CD1c-positive myeloid dendritic cell (primary cell): ENCODE measurements around the gene ASB5.
"Not testable (repeated sequence)": the region's sequence is repeated elsewhere in the genome, so short reads cannot be mapped to it uniquely, and the experiment has no call there.

Experiments
- DNase-seq: peaks from one replicate; pipeline ENCODE4 v3.0.0-alpha.2; 2016; ENCODE audit errors: extremely low spot score

Gene ASB5, protein sequence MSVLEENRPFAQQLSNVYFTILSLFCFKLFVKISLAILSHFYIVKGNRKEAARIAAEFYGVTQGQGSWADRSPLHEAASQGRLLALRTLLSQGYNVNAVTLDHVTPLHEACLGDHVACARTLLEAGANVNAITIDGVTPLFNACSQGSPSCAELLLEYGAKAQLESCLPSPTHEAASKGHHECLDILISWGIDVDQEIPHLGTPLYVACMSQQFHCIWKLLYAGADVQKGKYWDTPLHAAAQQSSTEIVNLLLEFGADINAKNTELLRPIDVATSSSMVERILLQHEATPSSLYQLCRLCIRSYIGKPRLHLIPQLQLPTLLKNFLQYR

DNA sequence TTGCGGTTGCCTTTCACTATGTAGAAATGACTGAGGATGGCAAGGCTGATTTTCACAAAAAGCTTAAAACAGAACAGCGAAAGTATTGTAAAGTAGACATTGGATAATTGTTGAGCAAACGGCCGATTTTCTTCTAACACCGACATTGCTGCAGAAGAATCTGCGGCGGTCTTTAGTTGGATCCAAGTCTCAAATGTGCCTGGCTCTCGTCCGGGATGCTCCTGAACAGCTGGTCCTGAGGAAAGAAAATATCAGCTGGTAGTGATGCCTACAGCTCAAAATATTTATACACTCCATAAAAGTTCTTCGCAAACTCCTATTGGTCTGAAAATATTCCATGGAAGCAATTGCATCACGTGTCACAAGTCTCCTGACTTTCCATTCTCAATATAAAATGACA lies at the start of gene ASB5:
Gene ASB5 (minus strand): TSS at position 260 of the 400 bp plus-strand sequence. CDS start 114 bp downstream, at position 146.
- DNase-seq: no peak

DNA sequence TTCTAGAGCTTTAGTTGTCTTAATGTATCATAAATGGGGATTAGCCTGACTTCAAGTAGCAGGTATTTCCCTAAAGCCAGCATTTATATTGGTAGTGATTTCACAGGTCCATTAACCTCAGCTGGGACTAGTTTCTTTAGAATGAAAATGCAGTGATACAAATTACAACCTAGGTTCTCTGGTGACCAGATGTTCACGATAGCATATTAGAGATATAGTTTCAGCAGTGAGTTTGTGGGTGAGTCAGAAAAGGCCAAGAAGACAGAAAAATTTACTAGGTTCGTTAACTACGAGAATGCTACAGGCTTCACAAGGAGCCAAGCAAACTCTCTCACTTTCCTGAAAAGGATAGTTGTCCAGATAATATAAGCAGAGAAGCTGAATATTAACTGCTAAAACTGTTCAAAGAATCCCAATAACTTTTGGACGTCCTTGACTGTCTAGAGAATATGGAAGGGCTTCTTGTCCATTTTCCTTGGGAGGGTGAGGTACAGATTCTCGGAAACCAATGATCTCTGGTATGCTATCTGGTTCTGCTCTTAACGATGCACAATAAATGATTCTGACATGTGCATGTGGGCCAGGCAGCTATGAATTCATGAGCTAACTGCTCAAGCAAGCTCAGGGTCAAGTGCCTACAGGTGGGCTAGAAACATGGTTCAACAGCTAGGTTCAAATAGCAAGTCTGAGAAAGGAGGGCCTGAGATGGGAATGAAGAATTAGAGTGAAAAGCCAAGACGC lies 44.7 kb upstream of the ASB5 start:
- DNase-seq: no peak

DNA sequence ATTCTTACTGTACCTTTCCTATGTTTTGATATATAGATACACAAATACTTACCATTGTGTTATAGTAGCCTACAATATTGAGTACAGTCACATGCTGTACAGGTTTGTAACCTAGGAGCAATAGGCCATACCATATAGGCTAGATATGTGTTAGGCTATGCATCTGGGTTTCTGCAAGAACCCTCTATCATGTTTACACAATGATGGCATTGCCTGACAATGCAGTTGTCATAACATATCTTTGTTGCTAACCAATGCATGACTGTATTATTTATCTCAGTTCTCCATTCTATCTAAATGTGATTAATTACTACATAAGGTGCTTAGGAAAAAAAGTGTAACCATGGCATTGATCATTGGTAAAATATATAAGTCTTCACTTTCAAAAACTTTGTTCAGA lies 40.8 kb upstream of the ASB5 start:
- peak; percentile 23 for DNase-seq

DNA sequence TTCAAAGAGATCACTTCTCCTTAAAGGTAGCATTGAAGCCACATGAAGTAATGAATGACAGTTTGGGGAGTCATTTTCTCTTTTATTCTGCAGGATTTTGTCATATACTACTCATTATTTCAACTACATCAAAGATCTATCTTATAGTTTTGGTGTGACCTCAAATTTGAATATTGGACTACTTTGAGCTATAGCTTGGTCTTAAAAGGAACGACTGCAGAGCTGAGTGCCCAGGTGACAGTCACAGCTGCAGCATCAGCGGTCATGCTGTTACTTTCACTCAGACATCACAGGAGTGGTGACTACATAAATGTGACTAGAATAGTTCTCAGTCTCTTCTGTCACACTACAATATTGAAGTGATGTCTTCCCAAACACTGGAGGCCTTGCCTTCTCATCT lies 40.0 kb upstream of the ASB5 start:
- no peak for DNase-seq

DNA sequence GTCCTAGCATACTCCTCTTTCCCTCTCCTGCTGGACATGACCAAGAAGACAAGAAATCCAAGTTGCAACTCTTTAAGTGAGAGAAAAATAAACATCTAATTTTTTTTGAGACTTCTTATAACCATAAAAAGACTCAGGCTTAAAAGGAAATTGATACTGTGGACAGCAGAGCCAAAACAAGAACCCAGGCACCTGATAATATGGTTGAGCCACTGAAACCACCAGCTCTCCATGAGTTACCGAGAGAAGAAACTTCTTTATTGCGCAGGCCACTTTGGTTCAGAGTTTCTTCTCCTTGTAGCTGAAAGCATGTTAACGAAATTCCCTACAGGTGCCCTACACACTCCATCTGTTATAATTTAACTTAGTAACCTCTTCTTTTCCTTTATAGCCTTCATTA lies 39.4 kb upstream of the ASB5 start:
- no peak for DNase-seq

DNA sequence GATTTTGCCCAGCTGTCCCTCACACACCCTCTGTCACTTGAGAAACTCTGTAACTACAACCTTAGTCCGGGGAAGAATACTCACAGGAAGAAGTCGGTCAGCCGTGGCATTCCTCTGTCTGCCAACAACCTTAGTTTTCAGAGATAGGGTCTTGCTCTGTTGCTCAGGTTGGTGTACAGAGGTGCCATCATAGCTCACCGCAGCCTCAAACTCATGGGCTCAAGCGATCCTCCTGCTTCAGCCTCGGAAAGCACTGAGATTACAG lies 38.6 kb upstream of the ASB5 start:
- no peak for DNase-seq

DNA sequence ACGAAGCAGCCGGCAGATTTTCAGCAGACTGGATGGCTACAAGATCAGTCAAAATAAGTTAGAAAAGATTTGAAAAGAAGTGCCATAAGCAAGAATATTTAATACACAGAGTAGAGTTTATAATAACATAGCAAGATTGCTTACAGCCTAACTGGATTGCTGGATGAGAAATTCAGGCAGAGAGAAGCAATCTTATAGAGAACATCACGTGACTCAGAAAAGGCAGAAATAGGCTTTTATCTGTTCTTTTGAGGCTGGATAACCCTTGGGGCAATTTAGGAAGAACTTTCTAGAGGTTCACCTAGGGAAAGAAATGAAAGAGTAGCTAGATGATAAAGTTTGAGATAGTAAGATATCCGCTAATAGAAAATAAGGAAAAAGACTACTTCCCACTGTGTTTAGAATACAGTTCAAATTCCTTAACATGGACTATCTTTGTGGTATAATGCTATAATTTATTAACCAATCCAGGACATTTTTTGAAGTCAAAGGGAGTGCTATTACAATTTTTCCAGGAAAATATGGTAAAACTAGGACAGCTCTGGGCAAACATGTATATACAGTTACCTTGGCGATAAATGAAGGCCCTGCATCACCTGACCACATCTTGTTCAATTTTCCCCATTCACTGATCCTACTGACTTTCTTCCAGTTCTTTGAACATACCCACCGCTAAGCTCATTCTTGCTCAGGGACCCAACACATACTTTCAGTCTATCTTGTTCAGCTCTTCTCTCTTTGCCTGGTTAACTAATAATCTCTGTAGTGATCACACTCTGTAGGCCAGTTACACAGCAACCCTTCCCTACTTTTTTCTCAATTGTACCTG lies 38.0 kb upstream of the ASB5 start:
- DNase-seq: no peak

DNA sequence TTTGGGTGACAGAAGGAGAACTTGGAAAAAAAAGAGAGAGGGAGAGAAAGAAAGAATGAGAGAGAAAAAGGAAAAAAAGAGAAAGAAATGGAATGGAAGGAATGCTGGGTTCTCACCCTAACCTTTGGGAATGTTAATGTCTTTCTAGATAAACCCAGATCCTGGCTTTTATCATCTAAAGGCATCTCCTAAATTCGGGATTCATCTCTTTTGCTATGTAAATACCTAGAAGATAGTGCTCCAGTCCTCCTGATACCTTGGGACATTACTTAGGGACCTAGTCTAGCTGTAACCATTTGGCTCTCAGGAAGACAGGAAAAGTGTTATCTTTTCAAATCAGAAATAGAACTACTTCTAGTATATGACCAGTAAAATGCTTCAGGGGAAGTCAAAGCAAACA lies 34.9 kb upstream of the ASB5 start:
- DNase-seq: no peak

DNA sequence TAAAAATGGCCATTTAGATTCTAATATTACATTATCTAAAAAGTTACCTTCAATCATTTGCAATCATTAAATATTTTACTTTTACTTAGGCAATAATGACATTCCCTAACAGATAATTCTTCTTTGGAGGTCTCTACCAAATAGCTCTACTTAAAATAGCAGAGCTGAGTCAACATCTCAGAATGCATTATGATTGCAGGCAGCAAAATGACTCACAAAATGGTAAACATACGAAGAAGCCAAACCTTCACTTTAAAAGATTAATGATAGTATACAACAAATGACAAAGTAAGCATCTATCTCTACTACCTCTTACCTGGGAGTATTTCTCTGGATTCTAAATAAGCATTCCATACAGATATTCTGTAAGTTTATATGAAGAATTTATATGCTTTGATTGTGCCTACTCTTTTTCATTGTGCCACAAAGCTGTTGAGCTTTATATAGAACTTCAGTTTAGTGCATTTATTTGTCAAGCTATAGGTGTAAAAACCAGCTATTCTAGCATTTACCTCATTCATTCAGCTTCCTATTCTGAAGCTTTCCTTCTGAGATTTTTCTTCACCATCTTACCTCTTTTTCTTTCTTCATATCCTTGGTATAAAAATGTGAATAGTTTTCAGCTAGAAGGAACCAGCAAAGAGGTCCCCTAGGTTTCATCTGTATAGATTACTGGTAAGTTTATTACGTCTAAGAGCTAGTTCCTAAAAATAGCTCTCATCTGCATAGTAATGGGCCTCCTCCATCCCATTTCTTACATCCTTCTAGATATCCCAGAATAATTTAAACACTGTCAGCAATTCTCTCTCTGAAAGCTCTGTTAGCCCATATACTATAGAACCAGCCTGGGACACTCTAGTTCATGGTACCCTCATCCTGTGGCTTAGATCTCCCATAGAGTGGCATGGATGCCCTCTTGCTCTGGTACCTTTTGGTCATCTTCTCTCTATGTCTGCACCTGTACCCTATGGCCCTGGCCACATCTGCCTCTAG lies 33.6 kb upstream of the ASB5 start:
- DNase-seq: no peak

DNA sequence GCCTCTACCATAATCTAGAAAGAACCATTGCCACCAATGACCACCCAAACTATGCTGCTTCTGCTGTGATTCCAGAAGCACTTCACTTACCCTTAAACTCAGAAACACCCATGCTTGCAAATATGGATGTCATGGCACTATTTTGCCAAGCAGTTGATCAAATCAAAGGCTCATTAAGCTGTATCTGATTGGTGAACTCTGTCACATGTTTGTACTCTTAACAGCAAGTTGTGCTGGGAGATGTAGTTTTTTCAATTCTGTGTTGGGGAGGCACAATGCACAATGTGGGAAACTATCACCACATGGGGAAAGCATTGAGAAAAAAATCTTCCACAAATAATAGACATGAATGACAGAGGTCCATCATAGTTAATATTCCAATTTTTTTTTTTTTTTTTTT lies 31.5 kb upstream of the ASB5 start:
- DNase-seq: no peak

DNA sequence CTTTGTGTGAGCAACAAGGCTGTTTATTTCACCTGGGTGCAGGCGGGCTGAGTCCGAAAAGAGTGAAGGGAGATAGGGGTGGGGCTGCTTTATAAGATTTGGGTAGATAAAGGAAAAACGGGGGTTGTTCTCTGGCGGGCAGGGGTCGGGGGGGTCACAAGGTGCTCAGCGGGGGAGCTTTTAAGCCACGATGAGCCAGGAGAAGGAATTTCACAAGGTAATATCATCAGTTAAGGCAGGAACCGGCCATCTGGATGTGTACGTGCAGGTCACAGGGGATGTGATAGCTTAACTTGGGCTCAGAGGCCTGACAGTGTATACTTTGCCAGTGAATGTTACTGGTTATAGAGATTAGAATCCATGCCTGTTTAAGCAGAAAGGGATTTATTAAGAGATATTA lies 31.0 kb upstream of the ASB5 start:
- no peak for DNase-seq

DNA sequence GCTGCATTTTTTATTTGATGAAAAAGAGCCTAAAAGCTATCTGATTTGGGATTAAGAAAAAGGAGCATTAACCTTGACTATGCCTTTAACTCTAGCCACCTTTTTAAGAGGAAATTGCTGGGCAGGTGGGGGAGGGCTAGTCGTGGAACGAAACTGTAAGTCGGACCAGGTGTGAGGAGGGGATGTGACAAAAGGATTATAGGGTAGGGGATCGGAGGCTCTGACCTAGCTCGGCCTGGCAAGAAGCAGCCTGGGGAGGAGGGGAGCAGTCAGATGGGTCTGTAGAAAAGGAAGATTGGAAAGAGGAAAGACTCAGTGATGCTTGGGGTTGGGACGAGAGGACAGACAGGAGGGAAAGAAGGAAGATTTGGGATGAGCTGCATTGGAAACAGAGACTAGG lies 29.6 kb upstream of the ASB5 start:
- DNase-seq: no peak

DNA sequence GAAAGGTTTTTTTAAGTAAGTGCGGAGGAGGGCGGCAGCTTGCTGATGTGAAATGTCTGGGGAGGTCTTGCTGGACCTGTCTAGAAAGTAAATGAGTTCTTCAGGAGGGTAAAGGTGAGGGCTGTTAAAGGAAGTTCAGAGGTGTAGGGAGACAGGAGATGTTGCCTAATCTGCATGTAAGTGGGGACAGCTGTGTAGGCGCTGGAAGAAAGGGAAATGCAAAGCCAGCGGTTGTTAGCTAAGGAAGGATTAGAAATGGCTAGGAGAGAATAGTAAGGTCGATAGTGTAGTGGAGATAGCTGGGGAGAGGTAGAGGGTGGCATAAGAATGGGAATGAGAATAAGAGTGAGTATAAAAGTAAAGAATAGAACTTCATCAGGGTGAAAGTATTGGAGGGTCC lies 26.9 kb upstream of the ASB5 start:
- not testable (repeated sequence) for DNase-seq

DNA sequence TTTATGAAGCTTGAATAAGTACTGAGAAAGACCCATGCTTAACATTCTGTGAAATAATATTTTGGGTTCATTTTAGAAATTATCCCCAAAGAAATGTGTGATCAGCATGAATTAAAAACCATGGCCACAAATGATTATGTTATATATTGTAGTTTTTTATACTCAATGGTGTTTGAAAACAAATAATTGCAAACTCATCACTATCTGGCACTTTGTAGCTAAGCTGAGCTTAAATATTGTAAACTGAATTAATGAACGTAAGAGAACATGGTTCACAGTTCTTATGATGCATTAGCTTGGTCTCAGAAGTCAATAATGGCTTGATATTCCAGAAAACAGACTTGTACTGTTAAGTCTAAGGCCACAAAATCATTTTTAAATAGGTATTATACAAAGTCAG lies 24.6 kb upstream of the ASB5 start:
- no peak for DNase-seq

DNA sequence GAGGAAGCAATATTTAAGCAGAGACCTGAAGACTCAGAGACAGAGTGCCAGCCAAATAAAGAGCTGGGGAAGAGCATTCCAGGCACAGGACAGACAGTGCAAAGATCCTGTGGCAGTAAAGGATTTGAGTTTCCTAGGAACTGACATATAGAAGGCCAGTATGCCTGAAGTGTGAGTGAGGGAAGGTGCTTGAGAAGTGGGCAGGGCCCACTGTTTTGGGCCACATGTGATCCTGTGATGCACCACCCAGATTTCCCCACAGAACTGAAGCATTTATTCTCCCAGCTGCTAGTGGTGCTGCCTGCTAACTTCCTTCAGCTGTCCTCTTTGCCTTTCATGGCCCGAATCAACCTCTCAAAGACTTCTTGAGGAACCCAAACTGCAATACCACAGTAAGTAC lies 23.9 kb upstream of the ASB5 start:
- no peak for DNase-seq

DNA sequence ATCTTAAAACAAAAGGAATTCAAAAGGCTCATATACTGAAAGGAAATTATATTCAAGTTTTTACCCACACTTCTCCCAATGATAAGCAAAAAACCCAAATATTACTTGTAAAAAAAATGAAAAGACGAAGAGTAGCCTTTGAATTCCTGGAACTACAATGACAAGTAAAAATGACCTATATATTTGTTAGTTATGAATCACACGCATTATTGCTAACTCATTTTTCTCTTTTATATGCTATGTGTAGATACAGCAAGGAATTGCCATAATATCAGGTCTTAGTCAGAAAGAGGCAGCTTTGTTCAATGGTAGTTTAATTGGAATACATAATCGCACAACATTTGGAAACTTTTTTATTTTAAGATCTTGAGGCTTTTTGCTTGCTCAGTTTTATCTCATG lies 22.7 kb upstream of the ASB5 start:
- DNase-seq: no peak

DNA sequence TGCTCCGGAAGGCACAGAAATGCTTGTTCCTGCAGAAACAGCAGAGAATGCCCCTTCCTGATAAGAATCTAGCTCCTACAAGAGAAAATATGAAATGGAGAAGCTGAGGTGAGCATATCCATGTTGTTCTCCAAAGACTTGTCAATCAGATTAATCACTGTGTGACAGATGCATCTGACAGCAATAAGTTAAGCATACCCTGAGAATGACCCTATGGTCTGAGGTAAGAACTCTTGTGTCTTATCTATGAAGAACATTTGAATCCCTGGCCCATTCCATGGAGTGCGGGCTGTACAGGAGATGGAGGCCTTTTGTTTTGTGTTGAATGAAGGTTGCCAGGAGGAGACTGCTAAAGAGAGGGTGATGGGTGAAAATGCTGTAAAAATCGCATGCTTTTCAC lies 21.5 kb upstream of the ASB5 start:
- no peak for DNase-seq

DNA sequence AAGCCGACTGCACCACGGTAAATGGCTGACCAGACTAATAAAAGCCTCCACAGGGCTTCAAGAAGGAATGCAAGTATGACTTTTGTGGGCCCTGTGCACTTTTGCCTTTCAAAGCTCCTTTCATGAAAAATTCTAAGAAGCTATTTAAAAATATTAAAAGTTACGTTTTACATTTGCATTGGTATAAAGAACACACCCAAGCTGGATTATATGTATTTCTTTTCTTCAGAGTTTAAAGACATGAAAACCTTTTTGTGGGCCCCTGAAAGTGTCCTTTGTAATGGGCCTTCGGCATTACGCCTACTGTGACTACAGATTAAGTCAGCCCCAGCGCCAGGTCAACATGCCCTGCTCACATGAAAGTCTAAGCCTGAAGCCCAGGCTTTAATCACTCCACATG lies 20.5 kb upstream of the ASB5 start:
- DNase-seq: no peak

DNA sequence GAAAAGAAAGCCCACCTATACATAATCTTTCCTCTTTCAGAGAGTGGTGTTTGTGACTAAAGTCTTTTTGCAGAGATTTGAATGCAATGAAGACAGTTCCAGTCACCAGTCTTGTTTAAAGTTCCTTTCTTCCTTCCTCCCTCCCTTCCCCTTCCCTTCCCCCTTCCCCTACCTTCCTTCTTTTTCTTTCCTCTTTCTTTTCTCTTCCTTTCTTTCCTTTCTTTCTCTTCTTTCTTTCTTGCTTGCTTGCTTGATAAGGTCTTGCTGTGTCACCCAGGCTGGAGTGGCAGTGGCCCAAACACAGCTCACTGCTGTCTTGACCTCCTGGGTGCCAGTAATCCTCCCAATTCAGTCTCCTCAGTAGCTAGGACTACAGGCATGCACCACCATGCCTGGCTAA lies 19.0 kb upstream of the ASB5 start:
- no peak for DNase-seq

DNA sequence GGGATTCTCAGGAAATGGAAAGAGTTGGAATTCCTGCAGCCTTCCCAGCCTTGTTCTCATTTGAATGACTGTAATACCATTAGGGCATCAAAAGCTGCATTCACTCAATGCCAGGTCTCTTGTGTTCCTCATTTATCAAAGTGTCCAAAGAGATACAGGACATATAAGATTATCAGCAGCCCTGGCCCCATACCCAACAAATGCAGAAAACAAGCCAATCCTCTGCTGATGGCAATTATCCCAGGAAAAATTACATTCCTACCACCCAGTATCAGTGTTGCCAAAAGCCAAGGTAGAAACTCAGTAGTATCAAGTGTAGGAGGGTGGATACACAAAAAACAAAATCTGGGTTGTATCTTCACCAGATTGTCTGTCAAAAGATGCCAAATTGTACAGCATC lies 18.5 kb upstream of the ASB5 start:
- no peak for DNase-seq

DNA sequence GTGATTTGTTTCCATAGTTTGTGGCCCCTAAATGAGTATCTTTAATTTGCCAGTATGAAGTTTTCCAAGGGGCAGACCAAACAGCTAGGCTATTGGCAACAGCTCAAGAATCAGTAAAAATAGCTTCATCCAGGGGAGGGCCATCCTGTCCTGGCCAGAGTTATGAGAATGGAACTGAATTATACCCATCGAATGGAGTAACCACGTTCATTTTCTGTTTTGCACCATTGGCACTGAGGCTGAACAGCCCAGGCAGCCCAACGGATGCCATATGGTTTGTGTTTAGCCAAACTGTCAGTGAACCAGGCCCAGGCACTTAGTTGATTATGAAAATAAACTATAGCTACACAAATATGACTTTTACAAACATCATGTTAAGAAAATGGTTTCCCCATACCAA lies 17.7 kb upstream of the ASB5 start:
- no peak for DNase-seq

DNA sequence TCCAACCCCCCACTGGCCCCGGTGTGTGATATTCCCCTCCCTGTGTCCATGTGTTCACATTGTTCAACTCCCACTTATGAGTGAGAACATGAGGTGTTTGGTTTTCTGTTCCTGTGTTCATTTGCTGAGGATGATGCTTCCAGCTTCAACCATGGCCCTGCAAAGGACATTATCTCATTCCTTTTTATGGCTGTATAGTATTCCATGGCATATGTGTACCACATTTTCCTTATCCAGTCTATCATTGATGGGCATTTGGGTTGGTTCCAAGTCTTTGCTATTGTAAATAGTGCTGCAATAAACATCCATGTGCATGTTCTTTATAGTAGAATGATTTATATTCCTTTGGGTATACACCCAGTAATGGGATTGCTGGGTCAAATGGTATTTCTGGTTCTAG lies 10.5 kb upstream of the ASB5 start:
- not testable (repeated sequence) for DNase-seq
